ENCODE measurements around the gene CARTPT. TPM values are rescaled to one million over a fixed set of nuclear protein-coding genes. Genes with fewer than 3 reads are reported as not detected.

The CARTPT gene
- total and polyA plus RNA-seq, 2 of the 8 experiments (the other 6 are each of a cell fraction or from before 2014, with no cell fraction given): not detected

- TF ChIP-seq SIN3A (conservative IDR thresholded peaks at IDR 0.05 in 1 of 2, IDR thresholded peaks at IDR 0.05 in 1 of 2; ENCODE audit: low read depth in 1 of 2, low read length in 2 of 2) (no peak), JUND (IDR thresholded peaks at IDR 0.05; ENCODE audit: low read length) (no peak), CREB1 (IDR thresholded peaks at IDR 0.05) (no peak), SRF (IDR thresholded peaks at IDR 0.05; ENCODE audit: low read depth, low read length) (no peak), POLR2AphosphoS5 (IDR thresholded peaks at IDR 0.05; ENCODE audit: low read depth, low read length) (no peak)
These were observed 28.1 kb downstream of the CARTPT start (continued) for GRCh38 chr5:71747182-71747581.

Data from H1 (cell line).